ENCODE measurements around the gene MAPK6.
"Not testable (repeated sequence)": the region's sequence is repeated elsewhere in the genome, so short reads cannot be mapped to it uniquely, and the experiment has no call there.

MAPK6 gene

GRCh38 chr15:52095597-52096262 lies 76.7 kb downstream of the MAPK6 start:
- no peak overlapping the region for H3K27ac ChIP-seq (ENCODE audit: low read length)

GRCh38 chr15:52096536-52096935 lies 77.5 kb downstream of the MAPK6 start:
- H3K4me1 ChIP-seq (ENCODE audit: low read length): peaks cover 21% of the 10 kb centered on the region
- not testable (repeated sequence) for H3K4me3 ChIP-seq (ENCODE audit: low read length); H3K79me2 ChIP-seq (ENCODE audit: low read length); H3K27me3 ChIP-seq (ENCODE audit: low read depth, low read length); H4K20me1 ChIP-seq (ENCODE audit: insufficient read depth, low read length); H3K9me3 ChIP-seq (ENCODE audit: insufficient read depth, low read length); H3K27ac ChIP-seq (ENCODE audit: low read length); H3K4me2 ChIP-seq (ENCODE audit: low read length); H3K36me3 ChIP-seq (replicated peaks; ENCODE audit: low read depth, low read length); H2AFZ ChIP-seq (ENCODE audit: low read depth, low read length); H3K9ac ChIP-seq (ENCODE audit: low read length)

More at GRCh38 chr15:52095597-52096262, 76.7 kb downstream of the MAPK6 start:
- Histone ChIP-seq H3K4me1 (ENCODE audit: low read length) (peaks cover 21% of the 10 kb centered on the region), H3K9ac (ENCODE audit: low read length) (no peak overlapping the region), H2AFZ (ENCODE audit: low read depth, low read length) (no peak overlapping the region), H3K36me3 (replicated peaks; ENCODE audit: low read depth, low read length) (no peaks in the 10 kb centered on the region), H3K4me2 (ENCODE audit: low read length) (no peak overlapping the region), H3K79me2 (ENCODE audit: low read length) (peaks cover 8% of the 10 kb centered on the region; the same call in 1 of the 2 replicates), H3K9me3 (ENCODE audit: insufficient read depth, low read length) (no peaks in the 10 kb centered on the region; the same call in 1 of the 2 replicates), H4K20me1 (ENCODE audit: insufficient read depth, low read length) (no peaks in the 10 kb centered on the region), H3K27me3 (ENCODE audit: low read depth, low read length) (no peaks in the 10 kb centered on the region), H3K4me3 (ENCODE audit: low read length) (no peak overlapping the region)
- TF ChIP-seq CTCF (IDR thresholded peaks at IDR 0.05; ENCODE audit: low read depth, low read length) (no peak), EZH2phosphoT487 (IDR thresholded peaks at IDR 0.05; ENCODE audit: low read depth) (no peak)

GRCh38 chr15:52097180-52097579 lies 78.2 kb downstream of the MAPK6 start:
- TF ChIP-seq EZH2phosphoT487 (IDR thresholded peaks at IDR 0.05; ENCODE audit: low read depth) (no peak), CTCF (IDR thresholded peaks at IDR 0.05; ENCODE audit: low read depth, low read length) (no peak)
- Histone ChIP-seq H3K9me3 (ENCODE audit: insufficient read depth, low read length) (no peaks in the 10 kb centered on the region), H4K20me1 (ENCODE audit: insufficient read depth, low read length) (no peaks in the 10 kb centered on the region), H3K4me3 (ENCODE audit: low read length) (no peak overlapping the region), H3K27me3 (ENCODE audit: low read depth, low read length) (no peaks in the 10 kb centered on the region), H3K27ac (ENCODE audit: low read length) (no peak overlapping the region), H3K36me3 (replicated peaks; ENCODE audit: low read depth, low read length) (no peaks in the 10 kb centered on the region), H2AFZ (ENCODE audit: low read depth, low read length) (no peak overlapping the region), H3K4me2 (ENCODE audit: low read length) (no peak overlapping the region), H3K79me2 (ENCODE audit: low read length) (peaks cover 8% of the 10 kb centered on the region; the same call in 1 of the 2 replicates), H3K4me1 (ENCODE audit: low read length) (peaks cover 21% of the 10 kb centered on the region), H3K9ac (ENCODE audit: low read length) (no peak overlapping the region)

GRCh38 chr15:52098323-52098722 lies 79.3 kb downstream of the MAPK6 start:
- Histone ChIP-seq H3K4me1 (ENCODE audit: low read length) (peaks cover 21% of the 10 kb centered on the region), H3K79me2 (ENCODE audit: low read length) (peaks cover 8% of the 10 kb centered on the region; the same call in 1 of the 2 replicates), H3K27ac (ENCODE audit: low read length) (no peak overlapping the region), H3K4me3 (ENCODE audit: low read length) (no peak overlapping the region), H3K4me2 (ENCODE audit: low read length) (peak overlapping the region; percentile 1; the same call in 1 of the 2 replicates), H3K9ac (ENCODE audit: low read length) (no peak overlapping the region), H3K36me3 (replicated peaks; ENCODE audit: low read depth, low read length) (no peaks in the 10 kb centered on the region), H3K9me3 (ENCODE audit: insufficient read depth, low read length) (no peaks in the 10 kb centered on the region), H2AFZ (ENCODE audit: low read depth, low read length) (no peak overlapping the region), H3K27me3 (ENCODE audit: low read depth, low read length) (no peaks in the 10 kb centered on the region), H4K20me1 (ENCODE audit: insufficient read depth, low read length) (no peaks in the 10 kb centered on the region)
- TF ChIP-seq EZH2phosphoT487 (IDR thresholded peaks at IDR 0.05; ENCODE audit: low read depth) (no peak), CTCF (IDR thresholded peaks at IDR 0.05; ENCODE audit: low read depth, low read length) (peak; percentile 25)

All from OCI-LY3 (cell line).